Thoracic aorta (tissue), 2 donors: Measurements from ENCODE around the gene PIP5KL1. TPM values are rescaled to one million over a fixed set of nuclear protein-coding genes. Genes with fewer than 3 reads are reported as not detected.

Experiments
- ATAC-seq: fragments of 150-250 bp; one replicate; pipeline ENCODE4 v1.8.0; 2017; ENCODE audit warnings: low read depth; ENCODE audit not compliant: insufficient number of reproducible peaks, low FRiP score
- DNase-seq: peaks from one replicate; pipeline ENCODE4 v3.0.0-alpha.2; 2020; ENCODE audit warnings: low spot score
- H3K27ac ChIP-seq, 2 donors: fragments of 200-600 bp; sonication (generic); 1 replicate in 1 of 2; 2 replicates in 1 of 2; pipeline ENCODE4 v1.5.1; 2016; ENCODE audit warnings: mild to moderate bottlenecking in 2 of 2, moderate library complexity in 2 of 2
- H3K27me3 ChIP-seq: fragments of 200-600 bp; sonication (generic); replicated peaks from 2 replicates; pipeline ENCODE4 v1.6.0; 2016; ENCODE audit warnings: mild to moderate bottlenecking; ENCODE audit not compliant: insufficient read depth
- H3K36me3 ChIP-seq: fragments of 200-600 bp; sonication (generic); one replicate; pipeline ENCODE4 v1.5.1; 2016
- H3K4me1 ChIP-seq, 2 donors: fragments of 200-600 bp; sonication (generic); 1 replicate in 1 of 2; 2 replicates in 1 of 2; pipeline versions ENCODE4 v1.5.1 to v1.6.0; 2016; ENCODE audit warnings: low read depth in 2 of 2, mild to moderate bottlenecking in 1 of 2; ENCODE audit not compliant: control insufficient read depth in 1 of 2
- H3K4me3 ChIP-seq: fragments of 200-600 bp; sonication (generic); 2 replicates; pipeline ENCODE4 v1.5.1; 2016; ENCODE audit warnings: mild to moderate bottlenecking
- H3K9me3 ChIP-seq: fragments of 200-600 bp; sonication (generic); 2 replicates; pipeline ENCODE4 v1.5.1; 2016
- CTCF ChIP-seq: fragments of 200-600 bp; sonication (generic); IDR thresholded peaks from one replicate; pipeline ENCODE4 v1.5.1; 2019; ENCODE audit warnings: antibody characterized with exemption
- total RNA-seq, 2 donors: library from RNA; depleted of rRNA; stranded (reverse); fragments of >200 nt; gene quantifications; one replicate each; pipeline versions ENCODE4 v1.1.0 to v1.2.3, GENCODE V29; 2016

PIP5KL1 gene
- total RNA-seq, 2 donors from 2014 or later: 6.0 to 8.8 TPM

- Histone ChIP-seq H3K36me3 (peaks cover 21% of the 10 kb centered on the region), H3K27ac (peak within 1 kb of the TSS; percentile 95), H3K4me1 (peaks cover 27 to 45% of the 10 kb centered on the region in 2 donors), H3K4me3 (peak within 1 kb of the TSS; percentile 99), H3K27me3 (no peaks in the 10 kb centered on the region), H3K9me3 (no peaks in the 10 kb centered on the region)
- DNase-seq: no peak
- no peak for TF ChIP-seq CTCF
- peak; percentile 41 for ATAC-seq
Observed at GRCh38 chr9:127899128-127899943, 31.2 kb downstream of the PIP5KL1 start, which contains the start of gene ST6GALNAC6. Gene ST6GALNAC6 (minus strand): TSS chr9:127899603. CDS start chr9:127897981, 1,622 bp downstream.

- Histone ChIP-seq H3K36me3 (peaks cover 28% of the 10 kb centered on the region), H3K4me1 (peaks cover 19 to 38% of the 10 kb centered on the region in 2 donors), H3K4me3 (peak overlapping the region; percentile 99), H3K9me3 (no peaks in the 10 kb centered on the region), H3K27ac (peak overlapping the region; percentile 95), H3K27me3 (no peaks in the 10 kb centered on the region)
- DNase-seq (peak; percentile 68), ATAC-seq (no peak)
- TF ChIP-seq CTCF: no peak
Observed at GRCh38 chr9:127898433-127899127, 32.0 kb downstream of the PIP5KL1 start.

- Histone ChIP-seq H3K27me3 (no peaks in the 10 kb centered on the region), H3K36me3 (peaks cover 41% of the 10 kb centered on the region), H3K27ac (peak overlapping the region; percentile 95), H3K4me3 (peak overlapping the region; percentile 99), H3K4me1 (peaks cover 13 to 32% of the 10 kb centered on the region in 2 donors), H3K9me3 (no peaks in the 10 kb centered on the region)
- ATAC-seq: peak; percentile 71
- no peak for TF ChIP-seq CTCF
- DNase-seq: no peak
Observed at GRCh38 chr9:127897193-127897692, 33.3 kb downstream of the PIP5KL1 start.

GRCh38 chr9:127896395-127897192, 34.0 kb downstream of the PIP5KL1 start:
- peak; percentile 1 for ATAC-seq
- no peak for TF ChIP-seq CTCF
- peak overlapping the region; percentile 75 to 95 for H3K27ac ChIP-seq
- no peaks in the 10 kb centered on the region for H3K9me3 ChIP-seq
- DNase-seq: no peak
- H3K4me1 ChIP-seq: peaks cover 13 to 32% of the 10 kb centered on the region in 2 donors
- peak overlapping the region; percentile 99 for H3K4me3 ChIP-seq
- H3K27me3 ChIP-seq: no peaks in the 10 kb centered on the region
- H3K36me3 ChIP-seq: peaks cover 41% of the 10 kb centered on the region
